Left ventricle myocardium superior (tissue), 1 donor: Measurements from ENCODE around the gene LST1. TPM values are rescaled to one million over a fixed set of nuclear protein-coding genes. Genes with fewer than 3 reads are reported as not detected.
"Not testable (repeated sequence)": the region's sequence is repeated elsewhere in the genome, so short reads cannot be mapped to it uniquely, and the experiment has no call there.

Experiments used
- ATAC-seq: fragments of 200-7000 bp; cut with Tn5 transposase; one replicate; pipeline ENCODE4 v1.9.1; 2020; ENCODE audit warnings: mild to moderate bottlenecking, moderate library complexity
- DNase-seq: peaks from one replicate; pipeline ENCODE4 v3.0.0-alpha.2; 2020
- intact Hi-C: fragments of 100-400 bp; cut with micrococcal nuclease; formaldehyde crosslinking; loops from one replicate; pipeline ENCODE4 v1.11.0; 2022
- total RNA-seq: library from RNA; stranded (reverse); fragmentation: NEBNext Ultra II Directional; extraction: Animal tissue kit (Norgen Biotek cat#: 25700); gene quantifications from one replicate; pipeline ENCODE4 v1.2.1, GENCODE V29; 2021
- donor health status: DM: no; HTN: yes; CAD: no; lungs with severe emphysema.

The LST1 gene
- total RNA-seq, 1 donor from 2014 or later: 6.9 TPM

DNA sequence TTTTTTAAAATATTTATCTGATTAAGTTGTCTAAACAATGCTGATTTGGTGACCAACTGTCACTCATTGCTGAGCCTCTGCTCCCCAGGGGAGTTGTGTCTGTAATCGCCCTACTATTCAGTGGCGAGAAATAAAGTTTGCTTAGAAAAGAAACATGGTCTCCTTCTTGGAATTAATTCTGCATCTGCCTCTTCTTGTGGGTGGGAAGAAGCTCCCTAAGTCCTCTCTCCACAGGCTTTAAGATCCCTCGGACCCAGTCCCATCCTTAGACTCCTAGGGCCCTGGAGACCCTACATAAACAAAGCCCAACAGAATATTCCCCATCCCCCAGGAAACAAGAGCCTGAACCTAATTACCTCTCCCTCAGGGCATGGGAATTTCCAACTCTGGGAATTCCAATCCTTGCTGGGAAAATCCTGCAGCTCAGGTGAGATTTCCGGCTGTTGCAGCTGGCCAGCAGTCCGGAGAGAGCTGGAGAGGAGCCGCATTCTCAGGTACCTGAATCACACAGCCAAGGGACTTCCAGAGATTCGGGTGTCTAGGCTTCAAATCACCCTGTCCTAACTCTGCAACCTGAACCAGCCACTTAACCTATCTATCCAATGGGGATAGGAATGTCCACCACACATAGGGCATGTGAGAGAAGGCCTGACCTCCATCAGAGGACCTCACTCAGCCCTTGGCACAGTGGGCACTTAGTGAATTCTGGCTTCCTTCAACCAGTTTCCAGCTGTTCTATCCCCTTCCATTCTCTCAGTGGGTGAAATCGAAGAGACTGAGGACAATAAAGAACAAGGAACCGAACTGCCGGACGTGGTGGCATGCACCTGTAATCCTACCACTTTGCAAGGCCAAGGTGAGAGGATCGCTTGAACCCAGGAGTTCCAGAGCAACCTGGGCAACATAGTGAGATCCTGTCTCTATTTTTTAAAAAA is 7.6 kb upstream of the LST1 start:
- DNase-seq (no peak), ATAC-seq (no peak)
- intact Hi-C loops: no loop called here

DNA sequence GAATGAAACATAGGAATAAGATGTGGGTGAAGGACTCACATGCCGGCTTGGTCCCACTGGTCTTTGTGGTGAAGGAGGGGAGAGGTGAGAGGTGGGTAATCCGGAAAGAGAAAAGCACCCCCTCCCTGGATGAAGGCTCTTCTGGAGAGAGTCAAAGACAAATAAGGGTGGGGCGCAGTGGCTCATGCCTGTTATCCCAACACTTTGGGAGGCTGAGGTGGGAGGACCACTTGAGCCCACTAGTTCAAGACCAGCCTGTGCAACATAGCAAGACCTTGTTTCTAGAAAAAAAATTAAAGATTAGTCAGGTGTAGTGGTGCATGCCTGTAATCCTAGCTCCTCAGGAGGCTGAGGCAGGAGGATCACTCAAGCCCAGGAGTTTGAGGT is 7.0 kb upstream of the LST1 start:
- ATAC-seq (no peak), DNase-seq (no peak)
- intact Hi-C loops: no loop called here

DNA sequence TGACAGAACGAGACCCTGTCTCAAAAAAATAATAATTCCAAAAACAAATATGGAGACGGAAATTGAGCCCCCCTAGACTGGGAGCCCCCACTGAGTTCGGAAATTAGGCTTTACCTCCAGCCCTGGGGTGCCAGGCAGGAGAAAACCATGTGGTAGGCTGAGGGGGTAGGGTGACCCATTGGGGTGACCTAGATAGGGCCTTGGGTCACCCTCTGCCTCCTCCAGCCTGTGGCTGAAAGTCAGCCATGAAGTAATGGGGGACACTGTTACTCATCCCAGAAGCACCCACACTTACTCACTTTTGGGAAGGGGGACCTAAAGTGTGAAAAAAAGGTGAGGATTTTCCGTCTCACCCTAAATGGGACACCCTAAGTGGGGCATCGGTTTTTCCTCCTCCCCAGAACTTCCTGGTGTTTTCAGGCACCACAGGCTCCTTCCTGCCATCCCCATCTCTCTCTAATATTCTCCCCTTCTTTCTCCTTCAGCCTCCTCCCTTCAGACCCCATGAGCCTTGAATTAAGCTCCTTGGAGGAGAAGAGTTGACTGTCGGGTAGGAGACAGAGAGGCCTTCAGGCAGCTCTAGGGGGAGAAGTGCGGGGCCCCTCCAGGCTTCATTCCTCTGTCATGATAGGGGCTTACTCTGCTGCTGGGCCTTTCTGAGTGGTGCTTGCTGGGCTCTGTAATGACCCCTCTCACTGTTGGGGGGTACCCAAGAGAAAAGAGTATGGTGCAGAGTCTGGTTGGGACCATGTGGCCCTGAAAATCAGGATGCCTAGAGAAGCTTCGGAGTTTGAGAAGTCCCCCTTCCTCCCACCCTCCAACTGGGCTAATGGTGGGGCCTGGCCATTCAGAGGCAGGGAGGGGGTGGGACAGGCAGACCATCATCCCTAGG is 6.3 kb upstream of the LST1 start:
- intact Hi-C loops: no loop called here
- ATAC-seq (no peak), DNase-seq (no peak)

- DNase-seq (no peak), ATAC-seq (no peak)
- intact Hi-C loops: no loop called here
Measured at GRCh38 chr6:31580438-31580740, 5.7 kb upstream of the LST1 start.

GRCh38 chr6:31580807-31581433 is 5.2 kb upstream of the LST1 start:
- DNase-seq: peak; percentile 96
- intact Hi-C loops: no loop called here
- ATAC-seq: peak; percentile 99

GRCh38 chr6:31581434-31582229 is 4.4 kb upstream of the LST1 start:
- ATAC-seq (peak; percentile 52), DNase-seq (peak; percentile 46)
- intact Hi-C loops: no loop called here

DNA sequence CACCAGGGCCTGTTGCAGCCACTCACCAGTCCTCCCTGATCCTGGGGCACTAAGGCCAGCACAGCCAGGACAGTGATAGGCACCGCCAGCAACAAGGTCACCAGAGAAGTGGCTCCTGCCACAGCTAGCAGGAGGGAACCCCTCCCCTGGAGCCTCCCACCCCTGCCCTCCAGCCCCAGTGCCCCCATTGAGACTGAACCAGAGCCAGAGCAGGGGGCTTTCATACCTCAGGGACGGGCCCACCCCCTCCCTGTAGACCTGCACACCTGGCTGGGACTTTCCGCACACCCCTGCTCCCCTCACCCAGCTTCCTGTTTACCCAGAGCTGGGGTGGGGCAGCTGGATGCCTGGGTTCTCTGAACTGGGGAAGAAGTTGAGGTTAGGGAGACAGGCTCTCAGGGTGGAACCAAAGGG is 3.8 kb upstream of the LST1 start, which contains the start of gene LTB:
Gene LTB, minus strand, starts transcription at position 195 of the 414 bp plus-strand sequence. Its CDS starts 7 bp downstream, at position 188.
- ATAC-seq: no peak
- intact Hi-C loops: no loop called here
- no peak for DNase-seq

DNA sequence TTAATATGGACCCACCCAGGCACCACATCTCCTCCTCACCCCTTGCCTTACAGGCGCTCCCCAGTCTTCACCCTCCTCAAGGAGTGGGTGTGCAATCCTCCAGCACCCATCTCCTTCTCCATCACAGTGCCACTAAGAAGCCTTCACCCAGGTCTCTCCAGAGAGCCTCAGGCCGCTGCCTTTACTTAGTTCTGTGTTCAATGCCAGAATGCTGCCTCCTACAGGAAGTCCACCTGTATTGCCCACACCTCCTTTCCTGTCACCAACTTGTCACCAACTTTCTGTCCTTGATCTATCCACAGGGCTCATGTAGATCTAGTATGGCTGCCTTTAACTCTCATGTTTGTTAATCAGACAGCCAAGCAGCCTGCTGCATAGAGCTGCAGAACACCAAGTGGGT is 586 bp upstream of the LST1 start:
- intact Hi-C loops: no loop called here
- DNase-seq (no peak), ATAC-seq (no peak)

DNA sequence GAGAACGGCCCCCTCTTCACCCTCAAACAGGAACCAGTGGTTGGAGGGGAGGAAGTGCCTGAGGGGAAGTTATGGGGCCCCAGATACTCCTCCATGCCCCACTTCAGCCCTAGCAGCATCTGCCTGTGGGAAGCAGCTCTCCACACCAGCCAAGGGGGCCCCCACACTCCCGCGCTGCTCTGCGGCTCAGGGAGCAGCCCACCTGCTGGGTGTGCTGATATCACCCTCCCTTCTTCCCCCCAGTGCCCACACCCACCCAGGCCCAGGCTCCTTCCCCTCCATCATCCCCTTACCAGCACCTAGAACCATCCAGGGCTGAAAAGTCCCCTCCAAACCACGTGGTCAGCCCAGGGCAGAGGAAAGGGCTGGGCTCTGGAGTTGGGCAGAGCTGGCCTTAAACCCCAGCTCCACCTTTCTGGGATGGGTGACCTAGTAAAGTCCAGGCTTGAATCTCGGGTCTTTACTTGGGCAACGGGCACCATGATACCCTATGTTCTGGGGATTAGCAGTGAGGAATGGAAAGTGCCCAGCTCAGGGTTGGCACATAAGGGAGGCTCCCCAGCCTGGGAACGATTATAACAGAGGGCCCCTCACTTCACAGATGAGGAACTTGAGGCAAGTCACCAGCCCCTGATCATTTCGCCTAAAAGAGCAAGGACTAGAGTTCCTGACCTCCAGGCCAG is 663 bp downstream of the LST1 start:
- DNase-seq (no peak), ATAC-seq (peak; percentile 67)
- intact Hi-C loops: no loop called here

GRCh38 chr6:31587791-31588777 is 2.0 kb downstream of the LST1 start:
- intact Hi-C loops: no loop called here
- DNase-seq (no peak), ATAC-seq (no peak)

DNA sequence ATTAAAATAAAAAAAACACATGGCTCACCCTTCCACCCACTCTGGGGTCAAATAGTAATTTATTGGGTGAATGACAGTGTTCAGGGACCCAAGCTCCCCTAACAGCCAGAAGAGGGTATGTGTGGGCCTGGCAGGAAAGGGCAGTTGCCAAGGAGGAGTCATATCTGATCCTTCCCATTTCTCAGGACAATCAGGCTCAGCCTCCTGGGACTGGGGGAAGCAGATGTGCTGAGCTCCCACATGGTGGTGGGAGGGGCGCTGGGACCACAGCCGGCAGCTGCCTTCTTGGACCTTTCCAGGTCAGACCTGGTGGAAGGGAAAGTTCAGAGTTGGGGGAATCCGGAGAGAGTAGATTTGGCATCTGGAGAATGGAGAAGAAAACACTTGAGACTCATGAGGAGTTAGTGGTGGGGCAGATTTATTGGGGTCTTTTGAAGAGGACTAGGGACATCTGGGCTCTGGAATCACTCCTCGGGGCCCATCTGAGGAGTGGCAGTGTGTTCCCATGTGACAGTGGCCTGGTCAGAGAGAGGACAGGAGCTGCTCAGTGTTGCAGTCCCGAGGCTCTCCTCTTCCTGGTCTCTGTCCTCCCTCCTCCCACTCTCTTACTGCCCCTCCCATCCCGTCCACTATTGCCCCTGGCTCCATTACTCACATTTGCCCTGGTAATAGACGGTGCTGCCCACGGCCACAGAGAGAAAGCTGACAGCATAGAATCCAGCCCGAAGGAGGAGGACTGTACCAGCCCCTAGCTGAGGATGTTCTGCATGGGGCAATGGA is 3.0 kb downstream of the LST1 start:
- ATAC-seq (no peak), DNase-seq (no peak)
- intact Hi-C loops: no loop called here

DNA sequence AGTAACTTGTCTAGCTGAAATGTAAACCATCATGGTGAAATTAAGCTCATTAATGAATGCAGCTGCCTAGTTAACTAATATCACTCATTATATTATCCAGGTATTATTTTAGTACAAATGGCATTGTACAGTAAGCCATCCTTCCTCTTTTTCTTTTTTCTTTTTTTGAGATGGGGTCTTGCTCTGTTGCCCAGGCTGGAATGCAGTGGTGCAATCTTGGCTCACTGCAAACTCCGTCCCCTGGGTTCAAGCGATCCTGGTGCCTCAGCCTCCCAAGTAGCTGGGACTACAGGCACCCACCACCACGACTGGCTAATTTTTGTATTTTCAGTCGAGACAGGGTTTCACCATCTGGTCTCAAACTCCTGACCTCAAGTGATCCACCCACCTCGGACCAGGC is 4.6 kb downstream of the LST1 start:
- DNase-seq, ATAC-seq, intact Hi-C loops: not testable (repeated sequence)

DNA sequence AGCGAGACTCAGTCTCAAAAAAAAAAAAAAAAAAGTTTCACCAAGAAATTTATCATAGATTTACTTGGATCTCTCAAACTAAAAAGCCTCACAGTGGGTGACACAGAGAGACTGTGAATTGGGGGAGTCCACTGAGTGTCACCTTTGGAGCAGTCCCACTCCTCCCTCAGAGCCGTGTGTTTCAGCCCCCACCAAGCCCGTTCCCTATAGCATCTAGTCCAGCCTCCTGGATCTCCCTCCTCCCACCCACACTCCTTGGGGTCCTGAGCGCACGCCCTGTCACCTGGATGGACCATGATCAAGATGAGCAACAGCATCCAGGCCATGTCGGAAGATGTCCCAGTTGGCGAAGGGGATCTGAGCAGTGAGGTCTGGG is 6.3 kb downstream of the LST1 start:
- DNase-seq (no peak), ATAC-seq (no peak)
- intact Hi-C loops: no loop called here

DNA sequence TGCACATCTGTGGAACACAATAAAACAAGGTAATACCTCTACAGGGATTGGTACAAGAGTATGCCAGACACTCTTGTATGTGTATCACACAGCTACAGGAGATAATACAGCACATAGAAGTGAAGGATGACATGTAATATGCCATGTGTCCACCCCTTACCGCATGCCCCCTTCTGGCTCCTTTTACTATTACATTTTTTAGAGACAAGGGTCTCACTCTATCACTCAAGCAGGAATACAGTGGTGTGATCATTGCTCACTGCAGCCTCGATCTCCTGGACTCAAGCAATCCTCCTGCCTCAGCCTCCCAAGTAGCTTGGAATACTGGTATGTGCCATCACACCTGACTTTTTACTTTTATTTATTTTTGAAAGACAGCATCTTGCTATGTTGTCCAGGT is 10.9 kb downstream of the LST1 start:
- ATAC-seq (peak; percentile 52), DNase-seq (no peak)
- intact Hi-C loops: no loop called here

DNA sequence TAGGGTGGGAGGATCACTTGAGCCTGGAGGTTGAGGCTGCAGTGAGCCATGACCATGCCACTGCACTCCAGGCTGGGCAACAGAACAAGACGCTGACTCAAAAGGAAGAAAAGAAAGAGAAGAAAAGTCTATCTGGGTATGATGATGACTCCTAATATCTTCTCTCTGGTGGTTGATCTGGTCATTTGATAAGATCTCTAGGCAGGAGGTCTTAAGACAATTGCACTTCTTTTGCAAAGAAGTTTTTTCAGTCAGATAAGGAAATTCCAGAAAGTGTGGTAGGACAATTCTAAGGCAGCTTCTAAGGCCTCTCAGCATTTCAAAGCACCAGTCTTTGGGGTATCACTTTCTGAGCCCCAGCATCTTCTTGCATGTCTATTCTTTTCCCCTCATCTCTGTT is 21.2 kb downstream of the LST1 start:
- intact Hi-C loops: no loop called here
- ATAC-seq (no peak), DNase-seq (no peak)

DNA sequence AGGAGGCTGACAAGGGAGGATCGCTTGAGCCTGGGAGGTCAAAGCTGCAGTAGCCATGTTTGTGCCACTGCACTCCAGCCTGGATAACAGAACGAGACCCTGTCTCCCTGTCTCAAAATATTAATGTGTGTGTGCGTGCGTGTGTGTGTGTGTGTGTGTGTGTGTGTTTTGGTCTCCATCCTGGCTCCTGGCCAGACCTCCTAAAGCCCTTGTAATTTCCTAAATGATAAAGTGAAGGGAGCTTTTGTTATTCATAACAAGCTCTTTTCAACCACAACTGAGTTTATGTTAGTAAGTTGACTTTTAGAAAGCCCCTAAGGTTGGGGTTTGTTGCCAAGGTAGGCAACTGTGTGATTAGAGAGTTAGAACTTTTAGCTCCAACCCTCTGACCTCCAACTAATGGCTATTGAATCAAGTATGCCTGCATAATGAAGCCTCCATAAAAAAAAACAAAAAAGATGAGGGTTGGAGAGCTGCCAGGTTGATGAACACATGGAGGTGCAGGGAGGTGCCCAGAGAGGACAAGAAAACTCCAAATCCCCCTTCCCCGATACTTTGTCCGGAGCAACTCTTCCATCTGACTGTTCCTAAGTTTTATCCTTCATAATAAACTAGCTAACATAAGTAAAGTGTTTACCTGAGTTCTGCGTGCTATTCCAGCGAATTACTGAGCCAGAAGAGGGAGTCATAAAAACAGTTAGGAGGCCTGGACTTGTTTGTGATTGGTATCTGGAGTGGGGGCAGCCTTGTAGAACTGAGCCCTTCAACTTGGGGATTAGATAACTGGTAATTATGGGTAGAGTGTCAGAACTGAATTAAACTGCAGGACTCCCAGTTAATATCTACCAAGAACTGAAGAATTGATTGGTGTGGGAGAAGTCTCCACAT is 23.7 kb downstream of the LST1 start:
- intact Hi-C loops: no loop called here
- DNase-seq: no peak
- no peak for ATAC-seq
